DMS 273 (cell line): ENCODE data around the gene CLDN6.
"Not testable (repeated sequence)": the region's sequence is repeated elsewhere in the genome, so short reads cannot be mapped to it uniquely, and the experiment has no call there.

Source experiments
- DNase-seq: peaks from one replicate; lab custom pipeline; 2025; ENCODE audit not compliant: unreplicated experiment; lab: John Stamatoyannopoulos, UW

The CLDN6 gene

GRCh38 chr16:3052571-3053329, 34.8 kb upstream of the CLDN6 start:
- DNase-seq = not testable (repeated sequence)

- no peak for DNase-seq
These were observed 33.5 kb upstream of the CLDN6 start for GRCh38 chr16:3051494-3051893.

- DNase-seq = no peak
These were observed 33.0 kb upstream of the CLDN6 start for GRCh38 chr16:3051009-3051408.

GRCh38 chr16:3050487-3050886, 32.5 kb upstream of the CLDN6 start:
- no peak for DNase-seq

- no peak for DNase-seq
These were observed 32.0 kb upstream of the CLDN6 start for GRCh38 chr16:3049921-3050481.

- no peak for DNase-seq
These were observed 29.4 kb upstream of the CLDN6 start for GRCh38 chr16:3047387-3047720.

GRCh38 chr16:3046641-3047386, 28.8 kb upstream of the CLDN6 start:
- peak; percentile 41 for DNase-seq

- DNase-seq = peak; percentile 66
These were observed 28.0 kb upstream of the CLDN6 start, which contains the start of gene MMP25 for GRCh38 chr16:3045758-3046640. MMP25 (plus strand) TSS chr16:3046561; CDS start chr16:3046918, 357 bp downstream.

- DNase-seq = no peak
These were observed 26.7 kb upstream of the CLDN6 start for GRCh38 chr16:3044708-3045107.

- no peak for DNase-seq
These were observed 24.4 kb upstream of the CLDN6 start for GRCh38 chr16:3042376-3042775.

- DNase-seq = no peak
These were observed 20.9 kb upstream of the CLDN6 start for GRCh38 chr16:3038896-3039295.

GRCh38 chr16:3038256-3038655, 20.3 kb upstream of the CLDN6 start:
- peak; percentile 69 for DNase-seq

- DNase-seq = no peak
These were observed 18.8 kb upstream of the CLDN6 start, which contains the start of gene BICDL2 for GRCh38 chr16:3036726-3037315. BICDL2 (minus strand) TSS chr16:3036944; CDS start chr16:3035496, 1,448 bp downstream.

- DNase-seq = no peak
These were observed 18.2 kb upstream of the CLDN6 start for GRCh38 chr16:3035972-3036725.

- DNase-seq = no peak
These were observed 17.4 kb upstream of the CLDN6 start for GRCh38 chr16:3035289-3035971.

GRCh38 chr16:3032624-3033023, 14.6 kb upstream of the CLDN6 start:
- no peak for DNase-seq

GRCh38 chr16:3030222-3031212, 12.5 kb upstream of the CLDN6 start:
- no peak for DNase-seq
